NCI-H1436 (cell line): Measurements from ENCODE around the gene CD8B.

Source experiments
- DNase-seq: peaks from one replicate; lab custom pipeline; 2025; lab: John Stamatoyannopoulos, UW

The CD8B gene

GRCh38 chr2:86770816-86771301, 90.8 kb downstream of the CD8B start:
- no peak for DNase-seq

GRCh38 chr2:86769838-86770237, 91.8 kb downstream of the CD8B start:
- DNase-seq = no peak

GRCh38 chr2:86768189-86768949, 93.3 kb downstream of the CD8B start:
- no peak for DNase-seq
